ENCODE measurements around the gene GALNT2.

DNA sequence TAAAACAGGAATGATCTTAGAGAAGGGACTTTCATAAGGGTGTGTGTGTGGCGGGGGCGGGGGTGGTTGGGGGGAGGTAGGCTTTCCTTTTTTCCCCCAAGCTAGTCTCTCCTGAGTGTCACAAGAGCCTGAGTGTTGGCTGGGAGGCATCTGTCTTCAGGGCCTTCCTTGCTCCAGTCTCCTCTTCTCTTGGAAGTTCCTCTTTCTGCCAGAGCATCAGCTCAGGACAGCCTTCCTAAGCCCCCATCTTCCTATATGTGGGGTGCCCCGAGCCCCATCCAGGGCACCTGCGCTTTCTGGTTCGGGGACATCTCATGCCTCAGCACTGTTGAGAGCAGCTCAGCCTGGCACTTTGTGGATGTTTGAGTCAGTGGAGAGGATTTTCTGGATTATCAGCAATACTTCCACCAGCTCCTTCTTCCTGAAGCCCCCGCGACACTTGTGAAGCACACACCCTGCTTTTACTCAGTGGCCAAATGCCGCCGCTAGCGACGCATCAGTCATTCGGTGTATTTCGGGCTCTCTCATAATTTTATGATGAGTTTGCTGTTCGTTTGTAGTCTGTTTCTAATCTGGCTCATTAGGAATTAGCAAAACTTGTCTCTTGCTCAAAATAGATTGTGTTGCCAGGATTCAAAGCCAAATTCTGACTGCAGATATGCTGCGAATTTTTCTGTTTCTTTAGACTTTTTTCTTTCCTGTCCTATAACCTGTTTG lies 61.7 kb downstream of the GALNT2 start:
- TF ChIP-seq, protein P1, sequence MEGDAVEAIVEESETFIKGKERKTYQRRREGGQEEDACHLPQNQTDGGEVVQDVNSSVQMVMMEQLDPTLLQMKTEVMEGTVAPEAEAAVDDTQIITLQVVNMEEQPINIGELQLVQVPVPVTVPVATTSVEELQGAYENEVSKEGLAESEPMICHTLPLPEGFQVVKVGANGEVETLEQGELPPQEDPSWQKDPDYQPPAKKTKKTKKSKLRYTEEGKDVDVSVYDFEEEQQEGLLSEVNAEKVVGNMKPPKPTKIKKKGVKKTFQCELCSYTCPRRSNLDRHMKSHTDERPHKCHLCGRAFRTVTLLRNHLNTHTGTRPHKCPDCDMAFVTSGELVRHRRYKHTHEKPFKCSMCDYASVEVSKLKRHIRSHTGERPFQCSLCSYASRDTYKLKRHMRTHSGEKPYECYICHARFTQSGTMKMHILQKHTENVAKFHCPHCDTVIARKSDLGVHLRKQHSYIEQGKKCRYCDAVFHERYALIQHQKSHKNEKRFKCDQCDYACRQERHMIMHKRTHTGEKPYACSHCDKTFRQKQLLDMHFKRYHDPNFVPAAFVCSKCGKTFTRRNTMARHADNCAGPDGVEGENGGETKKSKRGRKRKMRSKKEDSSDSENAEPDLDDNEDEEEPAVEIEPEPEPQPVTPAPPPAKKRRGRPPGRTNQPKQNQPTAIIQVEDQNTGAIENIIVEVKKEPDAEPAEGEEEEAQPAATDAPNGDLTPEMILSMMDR (IDR thresholded peaks at IDR 0.05; ENCODE audit: insufficient read depth, low read length, poor library complexity, severe bottlenecking) = no peak
- TF ChIP-seq EZH2phosphoT487 (conservative IDR thresholded peaks at IDR 0.05; ENCODE audit: low read length) = no peak
